ENCODE data around the gene TAS2R7.

DNA sequence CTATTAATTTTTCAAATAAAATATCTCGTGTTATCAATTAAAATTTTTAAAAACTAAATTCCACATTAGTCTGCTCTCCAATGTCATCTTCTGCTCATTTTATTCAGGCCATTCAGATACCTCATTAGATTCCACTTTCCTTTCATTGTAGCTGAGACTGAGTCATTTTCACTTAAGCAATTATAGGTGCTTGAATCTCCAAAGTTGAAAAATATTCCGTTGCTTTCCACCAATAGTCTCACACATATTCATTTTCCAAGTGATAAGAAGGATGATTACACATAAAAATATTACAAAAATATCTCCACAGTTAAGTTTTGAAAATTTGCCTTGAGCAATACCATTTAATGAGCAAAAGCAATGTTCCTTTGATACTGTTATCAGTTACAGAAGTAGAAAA is 42.8 kb downstream of the TAS2R7 start:
- TF ChIP-seq POLR2A (IDR thresholded peaks at IDR 0.05; ENCODE audit: low read depth, low read length): no peak
- no peak for TF ChIP-seq TAF1 (IDR thresholded peaks at IDR 0.05; ENCODE audit: borderline replicate concordance, low read depth, low read length)
- no peak for TF ChIP-seq POLR2AphosphoS5 (IDR thresholded peaks at IDR 0.05; ENCODE audit: low read depth, low read length)
